ENCODE results near the gene CCM2L.

- no peak for TF ChIP-seq CTCF (IDR thresholded peaks at IDR 0.05)
- TF ChIP-seq POLR2A (IDR thresholded peaks at IDR 0.05), result no peak
- no peak for TF ChIP-seq POLR2AphosphoS5 (IDR thresholded peaks at IDR 0.05; ENCODE audit: insufficient read depth in 1 of 2, low read depth in 1 of 2)
Observed at GRCh38 chr20:31988430-31989015, 21.7 kb upstream of the CCM2L start.
